Progenitor cell of endocrine pancreas (in vitro differentiated cells): ENCODE measurements around the gene SLC25A47. TPM values are rescaled to one million over a fixed set of nuclear protein-coding genes. Genes with fewer than 3 reads are reported as not detected.
"Not testable (repeated sequence)": the region's sequence is repeated elsewhere in the genome, so short reads cannot be mapped to it uniquely, and the experiment has no call there.

Source experiments
- DNase-seq: peaks from one replicate; pipeline ENCODE4 v3.0.0; 2021; ENCODE audit warnings: low spot score; ENCODE audit not compliant: unreplicated experiment
- H3K27ac Mint-ChIP-seq: 2 replicates; pipeline ENCODE4 v1.8.0; 2021; ENCODE audit warnings: mild to moderate bottlenecking, moderate library complexity, mixed read lengths
- H3K27me3 Mint-ChIP-seq: 2 replicates; pipeline ENCODE4 v1.8.0; 2021; ENCODE audit warnings: mixed read lengths
- H3K36me3 Mint-ChIP-seq: 2 replicates; pipeline ENCODE4 v1.8.0; 2022; ENCODE audit warnings: mixed read lengths; ENCODE audit not compliant: insufficient read depth
- H3K4me1 Mint-ChIP-seq: 2 replicates; pipeline ENCODE4 v1.8.0; 2021; ENCODE audit warnings: low read depth, mixed read lengths
- H3K4me3 Mint-ChIP-seq: 2 replicates; pipeline ENCODE4 v1.8.0; 2021; ENCODE audit warnings: low read depth, mild to moderate bottlenecking, moderate library complexity, mixed read lengths
- H3K9me3 Mint-ChIP-seq: 2 replicates; pipeline ENCODE4 v1.8.0; 2021; ENCODE audit warnings: low read depth, mixed read lengths
- CTCF ChIP-seq: fragments of 200-600 bp; sonication (generic); IDR thresholded peaks from one replicate; pipeline ENCODE4 v1.5.0; 2021; ENCODE audit warnings: antibody characterized with exemption, mild to moderate bottlenecking; ENCODE audit not compliant: unreplicated experiment
- total RNA-seq: library from RNA; stranded (reverse); gene quantifications from 2 replicates; pipeline ENCODE4 v1.2.1, GENCODE V29; 2021

The SLC25A47 gene
- total RNA-seq, 1 donor from 2014 or later: not detected

GRCh38 chr14:100306998-100307765, 16.0 kb upstream of the SLC25A47 start:
- peak overlapping the region; percentile 96 for H3K27ac Mint-ChIP-seq
- peaks cover 6% of the 10 kb centered on the region for H3K36me3 Mint-ChIP-seq
- H3K27me3 Mint-ChIP-seq: no peaks in the 10 kb centered on the region
- H3K4me1 Mint-ChIP-seq: peaks cover 32% of the 10 kb centered on the region
- peak overlapping the region; percentile 91 for H3K4me3 Mint-ChIP-seq
- peak; percentile 32 for DNase-seq
- no peaks in the 10 kb centered on the region for H3K9me3 Mint-ChIP-seq
- no peak for TF ChIP-seq CTCF

GRCh38 chr14:100307766-100308426, 15.2 kb upstream of the SLC25A47 start:
- H3K27me3 Mint-ChIP-seq: no peaks in the 10 kb centered on the region
- TF ChIP-seq CTCF: no peak
- no peak for DNase-seq
- H3K27ac Mint-ChIP-seq: peak overlapping the region; percentile 63
- peaks cover 35% of the 10 kb centered on the region for H3K4me1 Mint-ChIP-seq
- H3K36me3 Mint-ChIP-seq: peaks cover 2% of the 10 kb centered on the region
- peak overlapping the region; percentile 91 for H3K4me3 Mint-ChIP-seq
- no peaks in the 10 kb centered on the region for H3K9me3 Mint-ChIP-seq

- Mint-ChIP-seq H3K27ac (peak overlapping the region; percentile 63), H3K4me3 (peak overlapping the region; percentile 91), H3K4me1 (peaks cover 34% of the 10 kb centered on the region)
- not testable (repeated sequence) for DNase-seq, H3K27me3 Mint-ChIP-seq, H3K9me3 Mint-ChIP-seq, H3K36me3 Mint-ChIP-seq
Observed at GRCh38 chr14:100308427-100308792, 14.7 kb upstream of the SLC25A47 start.

GRCh38 chr14:100309028-100309737, 14.0 kb upstream of the SLC25A47 start:
- TF ChIP-seq CTCF: no peak
- no peaks in the 10 kb centered on the region for H3K9me3 Mint-ChIP-seq
- no peak overlapping the region for H3K4me3 Mint-ChIP-seq
- H3K4me1 Mint-ChIP-seq: peaks cover 34% of the 10 kb centered on the region
- no peaks in the 10 kb centered on the region for H3K36me3 Mint-ChIP-seq
- no peak for DNase-seq
- no peaks in the 10 kb centered on the region for H3K27me3 Mint-ChIP-seq
- H3K27ac Mint-ChIP-seq: peak overlapping the region; percentile 24

- not testable (repeated sequence) for H3K27me3 Mint-ChIP-seq, DNase-seq, H3K27ac Mint-ChIP-seq, H3K9me3 Mint-ChIP-seq, H3K36me3 Mint-ChIP-seq
- Mint-ChIP-seq H3K4me1 (peaks cover 29% of the 10 kb centered on the region), H3K4me3 (peak overlapping the region; percentile 39)
Observed at GRCh38 chr14:100312110-100312876, 10.8 kb upstream of the SLC25A47 start.
